Loucy (cell line): ENCODE data around the gene GULP1.
"Not testable (repeated sequence)": the region's sequence is repeated elsewhere in the genome, so short reads cannot be mapped to it uniquely, and the experiment has no call there.

Experiments used
- H2AFZ ChIP-seq: fragments of 200-600 bp; sonication (generic); 2 replicates; pipeline ENCODE4 v1.6.0; 2016; ENCODE audit warnings: antibody characterized with exemption, mild to moderate bottlenecking, low read length, moderate library complexity
- H3F3A ChIP-seq: fragments of 200-600 bp; 2 replicates; pipeline ENCODE4 v1.6.0; 2016; ENCODE audit warnings: antibody characterized with exemption, low read depth, mild to moderate bottlenecking
- H3K27me3 ChIP-seq: fragments of 200-600 bp; sonication (generic); 2 replicates; pipeline ENCODE4 v1.6.1; 2014; ENCODE audit warnings: low read length, mild to moderate bottlenecking; ENCODE audit not compliant: insufficient read depth, poor library complexity, severe bottlenecking
- H3K36me3 ChIP-seq: fragments of 200-600 bp; sonication (generic); 2 replicates; pipeline ENCODE4 v1.6.1; 2016; ENCODE audit warnings: low read length; ENCODE audit not compliant: insufficient read depth
- H3K4me1 ChIP-seq: fragments of 200-600 bp; sonication (generic); 2 replicates; pipeline ENCODE4 v1.5.1; 2014; ENCODE audit warnings: low read length, mild to moderate bottlenecking; ENCODE audit not compliant: insufficient read depth, poor library complexity, severe bottlenecking
- H3K4me2 ChIP-seq: fragments of 200-600 bp; sonication (generic); 2 replicates; pipeline ENCODE4 v1.6.0; 2014; ENCODE audit warnings: antibody characterized with exemption, low read length, low read depth, mild to moderate bottlenecking; ENCODE audit not compliant: poor library complexity, severe bottlenecking
- H3K4me3 ChIP-seq: fragments of 200-600 bp; sonication (generic); 2 replicates; pipeline ENCODE4 v1.5.1; 2014; ENCODE audit warnings: low read length, mild to moderate bottlenecking, mixed read lengths; ENCODE audit not compliant: poor library complexity, severe bottlenecking
- H3K79me2 ChIP-seq: fragments of 200-600 bp; sonication (generic); 2 replicates; pipeline ENCODE4 v1.6.1; 2014; ENCODE audit warnings: low read length; ENCODE audit not compliant: insufficient read depth
- H3K9ac ChIP-seq: fragments of 200-600 bp; sonication (generic); 2 replicates; pipeline ENCODE4 v1.6.0; 2014; ENCODE audit warnings: mild to moderate bottlenecking, low read depth, low read length, moderate library complexity; ENCODE audit not compliant: poor library complexity, severe bottlenecking
- H3K9me2 ChIP-seq: fragments of 200-600 bp; sonication (generic); replicated peaks from 2 replicates; pipeline ENCODE4 v1.6.1; 2016; ENCODE audit warnings: low read depth, low read length, mixed read lengths
- H3K9me3 ChIP-seq: fragments of 200-600 bp; sonication (generic); 2 replicates; pipeline ENCODE4 v1.6.1; 2014; ENCODE audit warnings: mild to moderate bottlenecking, antibody characterized with exemption, low read length, low read depth; ENCODE audit not compliant: insufficient read depth
- H4K20me1 ChIP-seq: fragments of 200-600 bp; sonication (generic); 2 replicates; pipeline ENCODE4 v1.6.0; 2014; ENCODE audit warnings: antibody characterized with exemption, low read length, mild to moderate bottlenecking; ENCODE audit not compliant: insufficient read depth, poor library complexity, severe bottlenecking
- EZH2phosphoT487 ChIP-seq: fragments of 200-600 bp; IDR thresholded peaks from 2 replicates; pipeline ENCODE4 v1.6.1; 2018; ENCODE audit warnings: antibody characterized with exemption, mild to moderate bottlenecking, moderate library complexity, borderline replicate concordance
- TF ChIP-seq, protein P1 (sequence below): fragments of 200-600 bp; sonication (generic); conservative IDR thresholded peaks from 2 replicates; pipeline ENCODE4 v1.5.1; 2014; ENCODE audit warnings: mild to moderate bottlenecking, antibody characterized with exemption, low read length

GULP1 gene

DNA sequence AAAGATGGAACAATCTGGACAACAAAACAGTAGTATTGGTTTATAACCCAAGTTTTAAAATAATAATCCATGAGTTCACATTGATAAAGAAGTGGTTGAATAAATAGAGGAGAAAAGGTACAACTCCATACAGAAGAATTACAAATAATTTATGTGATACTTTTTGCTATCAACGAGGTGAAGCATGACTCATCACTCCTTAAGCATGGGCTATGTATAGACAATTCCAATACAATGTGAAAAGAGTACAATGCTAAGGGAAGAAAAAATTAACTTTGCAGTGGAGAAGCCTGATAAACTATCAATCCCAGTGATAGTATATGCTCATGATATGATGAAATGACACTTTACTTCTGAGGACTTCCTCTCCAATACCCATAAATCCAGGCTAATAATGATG is 312.9 kb downstream of the GULP1 start:
- Histone ChIP-seq H3K9me2 (no peaks in the 10 kb centered on the region), H3K27me3 (no peaks in the 10 kb centered on the region), H3K4me3 (peak overlapping the region; percentile 78), H3K4me1 (peaks cover 22% of the 10 kb centered on the region), H3F3A (peaks cover 3% of the 10 kb centered on the region; the same call in 1 of the 2 replicates), H3K9me3 (no peaks in the 10 kb centered on the region), H3K36me3 (no peaks in the 10 kb centered on the region), H3K9ac (peak overlapping the region; percentile 82), H2AFZ (no peak overlapping the region), H3K79me2 (no peaks in the 10 kb centered on the region), H4K20me1 (no peaks in the 10 kb centered on the region), H3K4me2 (peak overlapping the region; percentile 60)
- no peak for TF ChIP-seq EZH2phosphoT487
- TF ChIP-seq, protein P1, sequence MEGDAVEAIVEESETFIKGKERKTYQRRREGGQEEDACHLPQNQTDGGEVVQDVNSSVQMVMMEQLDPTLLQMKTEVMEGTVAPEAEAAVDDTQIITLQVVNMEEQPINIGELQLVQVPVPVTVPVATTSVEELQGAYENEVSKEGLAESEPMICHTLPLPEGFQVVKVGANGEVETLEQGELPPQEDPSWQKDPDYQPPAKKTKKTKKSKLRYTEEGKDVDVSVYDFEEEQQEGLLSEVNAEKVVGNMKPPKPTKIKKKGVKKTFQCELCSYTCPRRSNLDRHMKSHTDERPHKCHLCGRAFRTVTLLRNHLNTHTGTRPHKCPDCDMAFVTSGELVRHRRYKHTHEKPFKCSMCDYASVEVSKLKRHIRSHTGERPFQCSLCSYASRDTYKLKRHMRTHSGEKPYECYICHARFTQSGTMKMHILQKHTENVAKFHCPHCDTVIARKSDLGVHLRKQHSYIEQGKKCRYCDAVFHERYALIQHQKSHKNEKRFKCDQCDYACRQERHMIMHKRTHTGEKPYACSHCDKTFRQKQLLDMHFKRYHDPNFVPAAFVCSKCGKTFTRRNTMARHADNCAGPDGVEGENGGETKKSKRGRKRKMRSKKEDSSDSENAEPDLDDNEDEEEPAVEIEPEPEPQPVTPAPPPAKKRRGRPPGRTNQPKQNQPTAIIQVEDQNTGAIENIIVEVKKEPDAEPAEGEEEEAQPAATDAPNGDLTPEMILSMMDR: no peak

DNA sequence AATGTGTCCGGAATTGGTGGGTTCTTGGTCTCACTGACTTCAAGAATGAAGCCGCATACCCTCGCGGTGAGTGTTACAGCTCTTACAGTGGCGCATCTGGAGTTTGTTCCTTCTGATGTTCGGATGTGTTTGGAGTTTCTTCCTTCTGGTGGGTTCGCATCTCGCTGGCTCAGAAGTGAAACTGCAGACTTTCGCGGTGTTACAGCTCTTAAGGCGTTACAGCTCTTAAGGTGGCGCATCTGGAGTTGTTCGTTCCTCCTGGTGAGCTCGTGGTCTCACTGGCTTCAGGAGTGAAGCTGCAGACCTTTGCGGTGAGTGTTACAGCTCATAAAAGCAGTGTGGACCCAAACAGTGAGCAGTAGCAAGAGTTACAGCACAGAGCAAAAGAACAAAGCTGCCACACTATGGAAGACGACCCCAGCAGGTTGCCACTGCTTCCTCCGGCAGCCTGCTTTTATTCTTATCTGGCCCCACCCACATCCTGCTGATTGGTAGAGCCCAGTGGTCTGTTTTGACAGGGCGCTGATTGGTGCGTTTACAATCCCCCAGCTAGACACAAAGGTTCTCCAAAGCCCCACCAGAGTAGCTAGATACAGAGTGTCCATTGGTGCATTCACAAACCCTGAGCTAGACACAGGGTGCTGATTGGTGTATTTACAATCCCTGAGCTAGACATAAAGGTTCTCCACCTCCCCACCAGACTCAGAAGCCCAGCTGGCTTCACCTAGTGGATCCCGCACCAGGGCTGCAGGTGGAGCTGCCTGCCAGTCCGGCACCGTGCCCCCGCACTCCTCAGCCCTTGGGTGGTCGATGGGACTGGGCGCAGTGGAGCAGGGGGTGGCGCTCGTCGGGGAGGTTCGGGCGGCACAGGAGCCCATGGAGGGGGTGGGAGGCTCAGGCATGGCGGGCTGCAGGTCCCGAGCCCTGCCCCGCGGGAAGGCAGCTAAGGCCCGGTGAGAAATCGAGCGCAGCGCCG is 314.2 kb downstream of the GULP1 start:
- H2AFZ ChIP-seq: peak overlapping the region; percentile 67; the same call in 1 of the 2 replicates
- H3K4me3 ChIP-seq: peak overlapping the region; percentile 78
- not testable (repeated sequence) for H3K36me3 ChIP-seq, H3K9me3 ChIP-seq, H4K20me1 ChIP-seq, H3K79me2 ChIP-seq, H3K9me2 ChIP-seq, H3F3A ChIP-seq, H3K27me3 ChIP-seq
- peak overlapping the region; percentile 82 for H3K9ac ChIP-seq
- peaks cover 22% of the 10 kb centered on the region for H3K4me1 ChIP-seq
- H3K4me2 ChIP-seq: peak overlapping the region; percentile 60

DNA sequence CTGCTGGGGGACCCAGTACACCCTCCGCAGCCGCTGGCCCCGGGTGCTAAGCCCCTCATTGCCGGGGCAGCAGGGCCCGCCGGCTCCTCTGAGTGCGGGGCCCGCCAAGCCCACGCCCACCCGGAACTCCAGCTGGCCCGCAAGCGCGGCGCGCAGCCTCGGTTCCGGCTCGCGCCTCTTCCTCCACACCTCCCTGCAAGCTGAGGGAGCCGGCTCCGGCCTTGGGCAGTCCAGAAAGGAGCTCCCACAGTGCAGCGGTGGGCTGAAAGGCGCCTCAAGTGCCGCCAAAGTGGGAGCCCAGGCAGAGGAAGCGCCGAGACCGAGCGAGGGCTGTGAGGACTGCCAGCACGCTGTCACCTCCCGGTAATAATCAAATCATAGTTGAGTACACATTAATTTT is 314.9 kb downstream of the GULP1 start:
- H3K4me1 ChIP-seq: peaks cover 22% of the 10 kb centered on the region
- not testable (repeated sequence) for H3K4me2 ChIP-seq, H3K36me3 ChIP-seq, H3K4me3 ChIP-seq, H3K9me2 ChIP-seq, H4K20me1 ChIP-seq, H3F3A ChIP-seq, H3K27me3 ChIP-seq, H3K79me2 ChIP-seq, H3K9me3 ChIP-seq, H2AFZ ChIP-seq, H3K9ac ChIP-seq

DNA sequence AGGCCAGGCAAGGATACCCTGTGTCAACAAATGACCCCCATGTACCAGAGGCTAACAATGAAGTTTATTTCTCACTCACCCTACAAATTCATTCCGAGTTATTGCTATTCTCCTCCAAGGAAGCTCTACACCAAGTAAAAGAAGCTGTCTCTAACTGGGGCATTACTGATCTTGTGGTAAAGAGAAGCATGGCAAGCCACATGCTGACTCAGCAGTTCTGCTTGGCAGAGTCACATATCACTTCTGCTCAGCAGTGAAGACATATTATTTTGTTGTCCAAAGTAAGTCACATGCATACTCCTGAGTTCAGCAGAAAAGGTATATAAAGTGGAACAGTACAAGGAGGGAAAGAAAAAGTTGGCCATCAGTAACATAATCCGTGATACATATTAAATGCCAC is 315.8 kb downstream of the GULP1 start:
- Histone ChIP-seq H4K20me1 (no peaks in the 10 kb centered on the region), H3K9ac (no peak overlapping the region), H3K9me3 (no peaks in the 10 kb centered on the region), H3K4me2 (no peak overlapping the region), H2AFZ (0 out of 2 replicates have a peak overlapping the region, but pooled peaks have one; percentile 29), H3K36me3 (no peaks in the 10 kb centered on the region), H3K4me3 (no peak overlapping the region), H3K9me2 (no peaks in the 10 kb centered on the region), H3K27me3 (no peaks in the 10 kb centered on the region), H3K4me1 (peaks cover 22% of the 10 kb centered on the region), H3F3A (peaks cover 3% of the 10 kb centered on the region; the same call in 1 of the 2 replicates), H3K79me2 (no peaks in the 10 kb centered on the region)
- TF ChIP-seq EZH2phosphoT487: no peak
- TF ChIP-seq, protein P1: no peak
